Ishikawa (cell line): ENCODE data around the gene SLC41A2.

Experiments
- EGR1 ChIP-seq: IDR thresholded peaks from 2 replicates; pipeline ENCODE4 v1.6.1; 2012
- EP300 ChIP-seq: IDR thresholded peaks from 2 replicates; pipeline ENCODE4 v1.6.1; 2012; ENCODE audit warnings: borderline replicate concordance
- MAX ChIP-seq: IDR thresholded peaks from 2 replicates; pipeline ENCODE4 v1.6.1; 2012

GRCh38 chr12:104960464-104960863, 2.4 kb upstream of the SLC41A2 start:
- TF ChIP-seq EP300 = no peak
- TF ChIP-seq EGR1 = no peak
- TF ChIP-seq MAX = no peak
